Measurements from ENCODE around the gene SETD2. TPM values are rescaled to one million over a fixed set of nuclear protein-coding genes. Genes with fewer than 3 reads are reported as not detected.
A peak's percentile ranks its signal among the peaks of the same experiment; 100 is the strongest.

The SETD2 gene
- total RNA-seq, 2 experiments from 2014 or later, result 87.3 to 87.4 TPM

- H3K27me3 ChIP-seq (ENCODE audit: control insufficient read depth in 1 of 2, insufficient read depth in 2 of 2, low read length in 2 of 2), result no peaks in the 10 kb centered on the region
- H3K4me3 ChIP-seq (ENCODE audit: low read length), result peak within 1 kb of the TSS; percentile 82
- Mint-ChIP-seq H3K27ac (peak within 1 kb of the TSS; percentile 91), H3K9me3 (no peaks in the 10 kb centered on the region), H3K36me3 (ENCODE audit: low read depth) (peaks cover 15% of the 10 kb centered on the region), H3K27me3 (no peaks in the 10 kb centered on the region), H3K4me1 (ENCODE audit: low read depth) (peaks cover 67% of the 10 kb centered on the region), H3K4me3 (peak within 1 kb of the TSS; percentile 92)
- H3K27ac ChIP-seq (ENCODE audit: low read depth in 1 of 2, low read length in 2 of 2), result peak within 1 kb of the TSS; percentile 57 to 71
- peaks cover 87% of the 10 kb centered on the region for H3K4me1 ChIP-seq (ENCODE audit: insufficient read depth, low read length)
- peak; percentile 77 for ATAC-seq (ENCODE audit: poor library complexity)
- intact Hi-C loops (cut with DNase I, micrococcal nuclease), result loop anchor here (1.0 to 5.0 kb wide), 3 partner anchors 8 to 498 kb away; partner anchors contain the start of genes KIF9 (in 1 of the 2), KLHL18 (in 1 of the 2) and SCAP (in 1 of the 2)
- TF ChIP-seq, protein P1, sequence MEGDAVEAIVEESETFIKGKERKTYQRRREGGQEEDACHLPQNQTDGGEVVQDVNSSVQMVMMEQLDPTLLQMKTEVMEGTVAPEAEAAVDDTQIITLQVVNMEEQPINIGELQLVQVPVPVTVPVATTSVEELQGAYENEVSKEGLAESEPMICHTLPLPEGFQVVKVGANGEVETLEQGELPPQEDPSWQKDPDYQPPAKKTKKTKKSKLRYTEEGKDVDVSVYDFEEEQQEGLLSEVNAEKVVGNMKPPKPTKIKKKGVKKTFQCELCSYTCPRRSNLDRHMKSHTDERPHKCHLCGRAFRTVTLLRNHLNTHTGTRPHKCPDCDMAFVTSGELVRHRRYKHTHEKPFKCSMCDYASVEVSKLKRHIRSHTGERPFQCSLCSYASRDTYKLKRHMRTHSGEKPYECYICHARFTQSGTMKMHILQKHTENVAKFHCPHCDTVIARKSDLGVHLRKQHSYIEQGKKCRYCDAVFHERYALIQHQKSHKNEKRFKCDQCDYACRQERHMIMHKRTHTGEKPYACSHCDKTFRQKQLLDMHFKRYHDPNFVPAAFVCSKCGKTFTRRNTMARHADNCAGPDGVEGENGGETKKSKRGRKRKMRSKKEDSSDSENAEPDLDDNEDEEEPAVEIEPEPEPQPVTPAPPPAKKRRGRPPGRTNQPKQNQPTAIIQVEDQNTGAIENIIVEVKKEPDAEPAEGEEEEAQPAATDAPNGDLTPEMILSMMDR (IDR thresholded peaks at IDR 0.05), result no peak
- DNase-seq, result peak; percentile 90 to 98 (median 96)
- CTCF ChIA-PET, result interaction anchor here (0.7 to 3.0 kb wide), 6 partner anchors 9 to 70 kb away, joined by 3 to 11 read pairs (median 4); no protein-coding TSS in a partner anchor
- POLR2A ChIA-PET, result interaction anchor here (0.6 to 3.2 kb wide), 20 partner anchors 9 to 496 kb away, joined by 3 to 22 read pairs (median 4); partner anchors contain the start of genes SCAP and SETD2
- H3K9me3 ChIP-seq (ENCODE audit: control insufficient read depth in 1 of 2, insufficient read depth in 1 of 2, low read length in 2 of 2), result no peaks in the 10 kb centered on the region
- H3K36me3 ChIP-seq (ENCODE audit: insufficient read depth, low read length), result peaks cover 11% of the 10 kb centered on the region
Measured at GRCh38 chr3:46978985-46979944, 184.6 kb downstream of the SETD2 start, which contains the start of gene NBEAL2. NBEAL2 (plus strand) TSS chr3:46979666; CDS start chr3:46979862, 196 bp downstream.

GRCh38 chr3:46978381-46978780 is 185.5 kb downstream of the SETD2 start:
- DNase-seq, result peak in 1 of 14 experiments; percentile 9
- Mint-ChIP-seq H3K9me3 (no peaks in the 10 kb centered on the region), H3K27ac (peak overlapping the region; percentile 91), H3K27me3 (no peaks in the 10 kb centered on the region), H3K36me3 (ENCODE audit: low read depth) (peaks cover 22% of the 10 kb centered on the region), H3K4me3 (peak overlapping the region; percentile 82), H3K4me1 (ENCODE audit: low read depth) (peaks cover 71% of the 10 kb centered on the region)
- CTCF ChIA-PET, result no interaction called here
- Histone ChIP-seq H3K36me3 (ENCODE audit: insufficient read depth, low read length) (peaks cover 8% of the 10 kb centered on the region), H3K4me3 (ENCODE audit: low read length) (no peak overlapping the region), H3K9me3 (ENCODE audit: control insufficient read depth in 1 of 2, insufficient read depth in 1 of 2, low read length in 2 of 2) (no peaks in the 10 kb centered on the region), H3K4me1 (ENCODE audit: insufficient read depth, low read length) (peaks cover 86% of the 10 kb centered on the region), H3K27me3 (ENCODE audit: control insufficient read depth in 1 of 2, insufficient read depth in 2 of 2, low read length in 2 of 2) (no peaks in the 10 kb centered on the region), H3K27ac (ENCODE audit: low read depth in 1 of 2, low read length in 2 of 2) (peak overlapping the region in 1 of 2 donors; percentile 71)
- intact Hi-C loops (cut with DNase I, micrococcal nuclease), result loop anchor here in 1 of 2 experiments (5.0 kb wide), 2 partner anchors 304 to 499 kb away; partner anchors contain the start of genes KIF9, KLHL18 and SCAP
- POLR2A ChIA-PET, result interaction anchor here (1.0 to 3.2 kb wide), 6 partner anchors 10 to 185 kb away, joined by 3 to 22 read pairs (median 6); partner anchors contain the start of gene SETD2
- TF ChIP-seq, protein P1 (IDR thresholded peaks at IDR 0.05), result no peak
- no peak for ATAC-seq (ENCODE audit: poor library complexity)

GRCh38 chr3:46977811-46978195 is 186.1 kb downstream of the SETD2 start:
- POLR2A ChIA-PET, result interaction anchor here (1.1 to 2.6 kb wide), 2 partner anchors 10 to 12 kb away, joined by 5 to 22 read pairs; no protein-coding TSS in a partner anchor
- no peak overlapping the region for H3K27ac ChIP-seq (ENCODE audit: low read depth in 1 of 2, low read length in 2 of 2)

More at GRCh38 chr3:46977811-46978195, 186.1 kb downstream of the SETD2 start:
- peaks cover 6% of the 10 kb centered on the region for H3K36me3 ChIP-seq (ENCODE audit: insufficient read depth, low read length)
- DNase-seq (peak in 1 of 14 experiments; percentile 3), ATAC-seq (ENCODE audit: poor library complexity) (no peak)
- TF ChIP-seq, protein P1 (IDR thresholded peaks at IDR 0.05), result no peak
- Mint-ChIP-seq H3K9me3 (no peaks in the 10 kb centered on the region), H3K27ac (peak overlapping the region; percentile 91), H3K36me3 (ENCODE audit: low read depth) (peaks cover 22% of the 10 kb centered on the region), H3K27me3 (no peaks in the 10 kb centered on the region), H3K4me1 (ENCODE audit: low read depth) (peaks cover 71% of the 10 kb centered on the region), H3K4me3 (peak overlapping the region; percentile 82)
- no peak overlapping the region for H3K4me3 ChIP-seq (ENCODE audit: low read length)
- H3K4me1 ChIP-seq (ENCODE audit: insufficient read depth, low read length), result peaks cover 84% of the 10 kb centered on the region
- CTCF ChIA-PET, result no interaction called here
- no peaks in the 10 kb centered on the region for H3K27me3 ChIP-seq (ENCODE audit: control insufficient read depth in 1 of 2, insufficient read depth in 2 of 2, low read length in 2 of 2)
- no peaks in the 10 kb centered on the region for H3K9me3 ChIP-seq (ENCODE audit: control insufficient read depth in 1 of 2, insufficient read depth in 1 of 2, low read length in 2 of 2)
- intact Hi-C loops (cut with DNase I, micrococcal nuclease), result loop anchor here in 1 of 2 experiments (5.0 kb wide), 2 partner anchors 304 to 499 kb away; partner anchors contain the start of genes KIF9, KLHL18 and SCAP

Data from CD4-positive, alpha-beta T cell (primary cell).